ENCODE data around the gene SMPD4.
"Not testable (repeated sequence)": the region's sequence is repeated elsewhere in the genome, so short reads cannot be mapped to it uniquely, and the experiment has no call there.

DNA sequence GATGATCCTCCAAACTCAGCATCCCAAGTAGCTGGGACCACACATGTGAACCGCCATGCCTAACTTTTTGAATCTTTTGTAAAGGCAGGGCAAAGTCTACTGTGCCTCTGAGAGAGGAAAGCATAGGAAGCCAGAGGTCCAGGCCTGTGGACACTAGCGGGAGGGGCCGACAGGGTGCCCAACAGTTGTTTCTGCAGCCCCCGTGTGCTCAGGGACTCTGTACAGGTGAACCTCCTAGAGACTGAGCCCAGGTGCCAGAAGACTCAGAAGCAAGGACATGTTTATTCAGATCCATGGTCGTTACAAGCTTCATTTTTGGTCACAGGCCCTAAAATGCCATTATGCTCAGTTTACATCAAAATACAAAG is 30.3 kb downstream of the SMPD4 start:
- TF ChIP-seq, protein P1, sequence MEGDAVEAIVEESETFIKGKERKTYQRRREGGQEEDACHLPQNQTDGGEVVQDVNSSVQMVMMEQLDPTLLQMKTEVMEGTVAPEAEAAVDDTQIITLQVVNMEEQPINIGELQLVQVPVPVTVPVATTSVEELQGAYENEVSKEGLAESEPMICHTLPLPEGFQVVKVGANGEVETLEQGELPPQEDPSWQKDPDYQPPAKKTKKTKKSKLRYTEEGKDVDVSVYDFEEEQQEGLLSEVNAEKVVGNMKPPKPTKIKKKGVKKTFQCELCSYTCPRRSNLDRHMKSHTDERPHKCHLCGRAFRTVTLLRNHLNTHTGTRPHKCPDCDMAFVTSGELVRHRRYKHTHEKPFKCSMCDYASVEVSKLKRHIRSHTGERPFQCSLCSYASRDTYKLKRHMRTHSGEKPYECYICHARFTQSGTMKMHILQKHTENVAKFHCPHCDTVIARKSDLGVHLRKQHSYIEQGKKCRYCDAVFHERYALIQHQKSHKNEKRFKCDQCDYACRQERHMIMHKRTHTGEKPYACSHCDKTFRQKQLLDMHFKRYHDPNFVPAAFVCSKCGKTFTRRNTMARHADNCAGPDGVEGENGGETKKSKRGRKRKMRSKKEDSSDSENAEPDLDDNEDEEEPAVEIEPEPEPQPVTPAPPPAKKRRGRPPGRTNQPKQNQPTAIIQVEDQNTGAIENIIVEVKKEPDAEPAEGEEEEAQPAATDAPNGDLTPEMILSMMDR (IDR thresholded peaks at IDR 0.05; ENCODE audit: poor library complexity) = not testable (repeated sequence)
- not testable (repeated sequence) for TF ChIP-seq EZH2 (IDR thresholded peaks at IDR 0.05; ENCODE audit: borderline replicate concordance); EZH2phosphoT487 (IDR thresholded peaks at IDR 0.05; ENCODE audit: low read depth, severe bottlenecking, unreplicated experiment)

Measured in hepatocyte (in vitro differentiated cells).